NCI-H2107 (cell line): ENCODE results near the gene KLB.
"Not testable (repeated sequence)": the region's sequence is repeated elsewhere in the genome, so short reads cannot be mapped to it uniquely, and the experiment has no call there.

Source experiments
- DNase-seq: peaks from one replicate; lab custom pipeline; 2025; lab: John Stamatoyannopoulos, UW

KLB gene

GRCh38 chr4:39406763-39407583, at the start of gene KLB:
TSS of gene KLB (plus strand) at chr4:39406930. CDS start at chr4:39406950, 20 bp downstream.
- DNase-seq = no peak

- DNase-seq = no peak
Measured at GRCh38 chr4:39357002-39357401, 49.7 kb upstream of the KLB start.

GRCh38 chr4:39360611-39361010, 46.1 kb upstream of the KLB start:
- DNase-seq = not testable (repeated sequence)

GRCh38 chr4:39362827-39363226, 43.9 kb upstream of the KLB start:
- DNase-seq = no peak

GRCh38 chr4:39363773-39364393, 42.8 kb upstream of the KLB start:
- no peak for DNase-seq

GRCh38 chr4:39365360-39365759, 41.4 kb upstream of the KLB start:
- DNase-seq = no peak

GRCh38 chr4:39365830-39366771, 40.6 kb upstream of the KLB start, which contains the start of gene RFC1:
TSS of gene RFC1 (minus strand) at chr4:39366362. CDS start at chr4:39366241, 121 bp downstream.
- peak; percentile 84 for DNase-seq

GRCh38 chr4:39367166-39367565, 39.6 kb upstream of the KLB start:
- no peak for DNase-seq

- DNase-seq = no peak
Measured at GRCh38 chr4:39369301-39369700, 37.4 kb upstream of the KLB start.

- not testable (repeated sequence) for DNase-seq
Measured at GRCh38 chr4:39371209-39371608, 35.5 kb upstream of the KLB start.

- no peak for DNase-seq
Measured at GRCh38 chr4:39375478-39375877, 31.3 kb upstream of the KLB start.

- DNase-seq = no peak
Measured at GRCh38 chr4:39383690-39384089, 23.0 kb upstream of the KLB start.

GRCh38 chr4:39384563-39384962, 22.2 kb upstream of the KLB start:
- DNase-seq = no peak

GRCh38 chr4:39390603-39391002, 16.1 kb upstream of the KLB start:
- DNase-seq = no peak

GRCh38 chr4:39394706-39395105, 12.0 kb upstream of the KLB start:
- DNase-seq = no peak

GRCh38 chr4:39401640-39402039, 5.1 kb upstream of the KLB start:
- not testable (repeated sequence) for DNase-seq

GRCh38 chr4:39407584-39407885, 805 bp downstream of the KLB start:
- DNase-seq = no peak

GRCh38 chr4:39410415-39410814, 3.7 kb downstream of the KLB start:
- DNase-seq = no peak

- not testable (repeated sequence) for DNase-seq
Measured at GRCh38 chr4:39411561-39411960, 4.8 kb downstream of the KLB start.

- no peak for DNase-seq
Measured at GRCh38 chr4:39415678-39416283, 9.1 kb downstream of the KLB start.

GRCh38 chr4:39422247-39422646, 15.5 kb downstream of the KLB start:
- DNase-seq = no peak

GRCh38 chr4:39425297-39425696, 18.6 kb downstream of the KLB start:
- DNase-seq = not testable (repeated sequence)
